Measurements from ENCODE around the gene CFAP45.

DNA sequence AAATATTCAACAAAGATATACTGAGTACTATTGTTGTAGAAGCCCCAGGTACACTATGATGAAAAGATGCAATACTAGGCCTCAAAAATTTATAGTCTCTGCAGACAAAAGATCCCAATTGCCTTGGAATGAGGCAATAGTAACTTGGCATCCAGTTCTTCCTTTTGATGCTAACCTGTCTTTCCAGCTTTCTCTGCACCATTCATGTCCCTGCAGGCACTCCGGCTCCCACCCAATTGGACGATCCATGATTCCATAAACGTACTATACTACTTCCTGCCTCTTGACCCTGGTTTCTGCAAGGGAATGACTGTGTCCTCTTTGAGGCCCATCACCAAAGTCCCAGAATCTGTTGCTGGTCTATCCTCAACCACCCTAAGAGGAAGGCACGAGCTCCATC, 33.4 kb upstream of the CFAP45 start:
- TF ChIP-seq SUZ12 (IDR thresholded peaks at IDR 0.05; ENCODE audit: extremely low read depth, insufficient read depth, insufficient read length) (no peak), YY1 (IDR thresholded peaks at IDR 0.05; ENCODE audit: insufficient read depth, insufficient read length) (no peak)
